GM18520 (cell line): ENCODE data around the gene BIRC6.
"Not testable (repeated sequence)": the region's sequence is repeated elsewhere in the genome, so short reads cannot be mapped to it uniquely, and the experiment has no call there.

Experiments used
- ATAC-seq: cut with Tn5 transposase; IDR thresholded peaks from one replicate; pipeline ENCODE4 v1.9.1; 2021; ENCODE audit not compliant: unreplicated experiment

Gene BIRC6

DNA sequence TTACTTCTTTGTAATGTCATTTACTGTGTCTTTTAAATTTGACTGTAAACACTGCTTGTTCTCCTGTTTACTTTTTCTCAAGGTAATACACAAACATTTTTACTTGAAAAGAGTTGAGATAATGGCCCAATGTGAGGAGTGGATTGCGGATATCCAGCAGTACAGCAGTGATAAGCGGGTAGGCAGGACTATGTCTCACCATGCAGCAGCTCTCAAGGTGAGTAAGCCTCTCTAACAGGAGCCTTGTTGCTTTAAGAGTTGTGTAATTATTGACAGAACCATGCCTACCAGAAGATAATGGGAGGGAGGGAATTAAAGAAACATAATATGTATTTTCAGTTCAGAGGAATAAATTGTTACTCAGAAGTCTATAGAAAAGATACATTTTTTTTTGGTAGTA, 254.5 kb downstream of the BIRC6 start:
- no peak for ATAC-seq

DNA sequence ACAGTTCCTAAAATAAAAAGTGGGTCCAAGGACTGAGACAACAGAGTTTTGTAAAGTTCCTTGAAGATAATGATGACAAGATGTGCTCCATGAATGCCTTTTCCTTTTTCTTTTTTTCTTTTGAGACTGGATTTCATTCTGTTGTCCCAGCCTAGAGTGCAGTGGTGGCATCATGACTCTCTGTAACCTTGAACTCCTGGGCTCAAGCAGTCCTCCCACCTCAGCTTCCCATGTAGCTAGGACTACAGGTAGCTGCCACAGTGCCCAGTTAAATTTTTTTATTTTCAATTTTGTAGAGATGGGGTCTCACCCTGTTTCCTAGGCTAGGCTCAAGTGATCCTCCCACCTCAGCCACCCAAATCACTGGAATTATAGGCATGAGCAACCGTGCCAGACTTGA, 254.9 kb downstream of the BIRC6 start:
- ATAC-seq: no peak

DNA sequence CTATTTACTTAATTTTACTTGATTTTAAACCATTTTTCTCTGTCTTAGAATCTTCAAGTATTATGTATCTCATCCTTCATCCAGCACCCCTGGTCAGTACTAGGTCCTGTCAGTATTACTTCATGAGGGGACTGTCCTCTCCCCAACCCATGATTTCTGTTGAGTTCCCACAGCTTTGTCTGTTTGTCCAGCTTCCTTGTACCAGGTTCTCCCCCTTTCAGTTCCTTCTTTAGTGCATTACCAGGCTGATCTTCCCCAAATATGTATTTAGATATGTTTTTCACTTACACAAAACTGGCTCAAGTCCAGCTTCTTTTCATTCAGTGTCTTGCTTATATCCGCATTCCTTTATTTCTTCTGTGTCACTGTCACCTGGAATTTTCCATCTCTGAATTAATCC, 257.3 kb downstream of the BIRC6 start:
- ATAC-seq: no peak

DNA sequence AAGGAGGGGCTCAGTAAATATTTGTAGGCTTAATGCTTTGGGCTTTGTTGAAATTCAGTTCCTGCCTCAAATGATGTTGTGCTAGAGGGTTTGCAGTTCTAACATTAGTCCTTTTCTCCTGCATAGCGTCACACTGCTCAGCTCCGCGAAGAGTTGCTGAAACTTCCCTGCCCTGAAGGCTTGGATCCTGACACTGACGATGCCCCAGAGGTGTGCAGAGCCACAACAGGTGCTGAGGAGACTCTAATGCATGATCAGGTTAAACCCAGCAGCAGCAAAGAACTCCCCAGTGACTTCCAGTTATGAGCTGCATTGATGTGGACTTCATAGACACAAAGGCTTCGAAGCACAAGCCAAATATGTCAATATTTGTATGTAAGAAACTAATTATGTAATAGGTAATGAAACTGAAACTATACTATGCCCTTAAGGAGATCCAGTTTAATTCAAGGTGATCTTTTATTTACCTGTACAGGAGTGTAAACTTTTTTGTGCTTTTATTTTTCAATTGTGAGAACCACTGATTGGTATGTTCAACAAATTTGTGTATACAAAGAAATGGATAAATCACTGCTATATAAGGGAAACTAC, 260.9 kb downstream of the BIRC6 start:
- ATAC-seq: no peak

DNA sequence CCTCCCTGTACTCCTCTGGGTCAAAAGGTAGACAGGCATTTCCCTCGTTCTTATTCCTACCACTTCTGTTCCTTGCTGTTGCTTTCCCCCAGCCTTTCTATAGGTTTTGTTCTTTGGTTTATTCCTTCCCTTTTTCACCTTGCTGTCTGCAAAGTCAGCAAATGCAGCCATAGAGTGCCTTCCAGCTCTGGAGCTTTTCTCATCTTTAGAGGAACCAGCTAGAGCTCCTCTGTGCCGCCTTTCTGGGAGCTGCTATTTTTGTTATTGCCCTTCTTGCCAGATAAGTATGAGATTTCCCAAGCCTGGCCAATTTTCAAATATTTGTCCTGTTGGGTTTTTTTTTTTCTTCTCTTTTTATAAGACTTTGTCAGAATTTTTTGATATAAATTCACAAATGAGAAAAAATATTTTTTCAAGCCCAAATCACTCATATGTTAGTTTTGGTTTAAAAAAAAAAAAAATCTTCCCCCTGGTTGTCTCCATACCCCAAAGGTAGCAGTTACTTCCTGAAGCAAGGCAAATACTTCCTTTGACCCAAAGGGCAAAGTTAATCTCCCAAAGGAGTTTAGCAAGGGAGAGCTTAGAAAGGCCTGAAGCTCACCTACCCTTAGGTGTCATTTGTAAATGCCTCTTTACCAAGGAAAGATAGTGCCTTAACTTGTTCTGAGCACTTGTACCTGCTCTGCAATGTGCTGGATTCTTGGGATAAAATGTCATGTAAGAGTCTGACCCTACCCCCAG, 265.9 kb downstream of the BIRC6 start:
- ATAC-seq: no peak

DNA sequence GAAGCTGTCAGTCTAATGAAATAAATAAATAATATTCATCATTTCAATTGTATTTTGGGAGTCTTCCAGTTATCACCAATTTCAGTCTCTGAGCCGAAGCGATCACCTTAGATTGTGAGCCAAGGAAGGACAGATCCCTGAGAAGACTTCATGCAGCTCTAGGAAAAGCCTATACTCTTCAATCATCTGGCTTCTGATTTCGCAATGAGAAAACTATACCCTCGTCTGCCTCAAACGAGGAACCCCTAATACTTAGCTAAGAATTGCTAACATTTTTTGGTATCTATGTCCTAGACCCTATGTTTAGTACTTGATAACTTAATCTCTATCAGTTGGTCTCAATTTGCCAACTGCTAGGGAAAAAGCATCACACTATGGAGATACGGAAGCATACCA, 266.5 kb downstream of the BIRC6 start:
- ATAC-seq: no peak

DNA sequence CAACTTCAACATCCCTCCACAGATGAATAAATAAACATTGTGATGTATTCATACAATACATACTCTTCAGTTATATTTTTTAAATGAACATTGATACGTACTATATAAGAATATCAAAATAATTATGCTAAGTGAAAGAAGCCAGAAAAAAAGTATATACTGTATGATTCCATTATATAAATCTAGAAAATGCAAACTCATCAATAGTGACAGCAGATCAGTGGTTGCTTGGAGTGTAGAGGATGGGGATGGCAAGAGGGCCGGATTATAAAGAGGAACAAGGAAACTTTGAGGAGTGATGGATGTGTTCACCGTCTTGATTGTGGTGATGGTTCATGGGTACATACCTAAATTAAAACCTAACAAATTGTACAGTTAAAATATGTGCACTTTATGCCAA, 268.0 kb downstream of the BIRC6 start:
- no peak for ATAC-seq

DNA sequence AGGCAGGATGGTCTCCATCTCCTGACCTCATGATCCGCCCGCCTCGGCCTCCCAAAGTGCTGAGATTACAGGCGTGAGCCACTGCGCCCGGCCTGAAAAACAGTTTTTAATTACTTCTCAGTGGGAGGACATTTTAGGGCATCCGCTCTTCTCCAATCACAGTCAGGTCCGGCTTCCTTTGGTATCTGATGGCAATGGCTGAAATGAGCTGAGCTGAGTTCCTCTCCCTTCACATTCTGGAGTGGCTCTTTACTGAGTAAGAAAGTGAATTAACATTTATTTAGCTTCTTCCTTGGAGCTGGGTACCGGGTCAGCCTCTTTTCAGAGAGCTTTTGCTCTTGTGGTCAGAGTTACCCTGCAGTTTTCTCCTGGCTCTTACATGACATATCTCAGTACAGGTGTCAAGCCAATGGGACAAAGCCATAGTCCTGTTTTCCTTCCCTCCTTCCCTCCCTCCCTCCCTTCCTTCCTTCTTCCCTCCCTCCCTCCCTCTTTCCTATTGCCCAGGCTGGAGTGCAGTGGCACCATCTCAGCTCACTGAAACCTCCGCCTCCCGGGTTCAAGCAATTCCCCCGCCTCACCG, 269.9 kb downstream of the BIRC6 start:
- ATAC-seq: no peak

DNA sequence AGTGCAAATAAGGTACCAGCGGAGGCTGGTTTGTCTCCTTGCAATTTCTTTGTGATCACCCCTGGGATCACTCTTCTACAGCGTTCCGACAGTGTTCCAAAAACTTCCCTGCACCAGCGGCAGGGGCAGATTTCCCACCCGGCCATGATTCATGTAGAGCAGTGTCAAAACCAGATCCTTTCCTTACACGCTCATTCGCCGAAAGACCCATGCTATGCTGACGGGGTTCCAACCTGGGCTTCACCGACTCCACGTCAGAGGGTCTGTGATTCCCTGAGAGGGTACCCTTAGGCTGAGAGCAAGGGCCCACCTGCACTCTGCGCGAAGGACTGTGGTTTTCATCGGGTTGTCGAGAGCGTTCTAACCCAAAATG, 270.6 kb downstream of the BIRC6 start:
- peak; percentile 13 for ATAC-seq

DNA sequence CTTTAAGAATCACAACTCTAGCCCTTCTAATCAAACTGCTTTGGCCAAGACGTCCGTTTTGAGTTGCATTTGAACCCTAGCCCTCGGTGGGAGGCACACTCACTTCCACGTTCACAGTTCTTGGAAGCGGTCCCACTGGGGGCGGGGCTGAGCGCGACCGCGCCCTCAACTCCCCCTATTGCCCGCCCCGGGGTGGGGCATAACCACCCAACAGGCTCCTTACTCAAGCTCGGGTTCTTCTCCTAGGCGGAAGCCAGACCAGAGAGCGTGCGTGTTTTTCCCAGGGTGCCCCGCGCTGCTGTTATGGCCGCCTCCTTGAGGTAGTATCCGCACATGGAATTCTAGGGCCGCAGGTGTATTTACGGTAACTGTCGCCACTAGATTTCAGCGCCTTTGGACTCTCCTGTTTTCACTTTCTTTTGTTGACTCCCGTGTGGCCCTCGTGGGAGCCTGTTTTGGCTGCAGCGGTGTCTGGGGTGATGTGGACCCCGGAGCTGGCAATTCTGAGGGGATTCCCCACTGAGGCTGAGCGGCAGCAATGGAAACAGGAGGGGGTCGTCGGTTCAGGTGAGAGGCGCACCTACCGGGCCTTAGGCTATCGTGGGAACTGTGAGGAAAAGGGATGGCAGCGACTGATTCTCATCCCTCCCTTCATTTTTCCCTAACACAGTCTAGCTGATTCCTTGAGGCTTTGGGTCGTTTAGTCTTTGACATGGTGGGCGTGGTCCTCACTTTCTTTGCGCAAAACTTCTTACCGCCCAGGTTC, 271.2 kb downstream of the BIRC6 start, which contains the start of gene TTC27:
TTC27 (plus strand) TSS at position 237 of the 766 bp plus-strand sequence; CDS start at position 480, 243 bp downstream.
- peak; percentile 99 for ATAC-seq

DNA sequence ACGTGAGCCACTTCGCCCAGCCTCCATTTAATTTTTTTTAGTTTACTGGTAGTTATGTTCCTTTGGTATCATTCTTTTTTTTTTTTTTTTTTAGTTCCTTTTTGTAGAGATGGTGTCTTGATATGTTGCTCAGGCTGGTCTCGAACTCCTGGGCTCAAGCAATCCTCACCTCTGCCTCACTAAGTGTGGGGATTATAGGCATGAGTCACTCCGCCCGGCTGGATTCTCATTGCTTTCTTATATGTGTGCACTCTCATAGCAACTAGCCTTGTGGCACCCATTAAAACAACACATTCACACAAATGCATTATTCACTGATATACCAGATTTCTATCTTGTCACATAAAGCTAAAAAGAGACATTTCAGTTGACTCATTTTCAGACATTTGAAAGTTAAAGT, 275.3 kb downstream of the BIRC6 start:
- ATAC-seq: no peak

DNA sequence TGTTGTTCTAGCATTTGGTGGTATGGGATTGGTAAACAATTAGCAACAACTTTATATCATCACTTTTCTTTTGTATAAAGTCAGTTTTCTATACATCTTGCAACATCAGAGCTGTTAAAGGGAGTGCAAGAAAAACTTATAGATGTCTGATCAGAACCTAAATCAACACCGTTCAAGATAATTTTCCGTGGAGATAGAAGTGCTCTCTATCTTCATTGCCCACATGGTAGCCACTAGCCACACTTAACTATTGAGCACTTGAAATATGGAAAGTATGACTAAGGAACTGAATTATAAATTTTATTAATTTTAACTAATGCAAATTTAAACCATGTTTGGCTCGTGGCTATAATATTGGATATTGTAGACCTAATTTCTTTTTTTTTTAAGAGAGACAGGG, 276.2 kb downstream of the BIRC6 start:
- ATAC-seq: no peak

DNA sequence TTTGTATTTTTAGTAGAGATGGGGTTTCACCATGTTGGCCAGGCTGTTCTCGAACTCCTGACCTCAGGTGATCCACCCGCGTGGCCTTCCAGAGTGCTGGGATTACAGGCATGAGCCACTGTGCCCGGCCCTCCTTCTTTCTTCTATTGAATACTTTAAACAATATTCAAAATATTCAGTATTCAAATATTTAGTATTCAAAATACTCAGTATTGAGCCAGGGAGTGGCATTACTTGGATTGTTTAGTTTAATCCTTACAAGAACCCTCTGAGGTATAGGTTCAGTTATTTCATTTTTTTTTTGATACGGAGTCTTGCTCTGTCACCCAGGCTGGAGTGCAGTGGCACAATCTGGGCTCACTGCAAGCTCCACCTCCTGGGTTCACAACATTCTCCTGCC, 281.7 kb downstream of the BIRC6 start:
- ATAC-seq: not testable (repeated sequence)

DNA sequence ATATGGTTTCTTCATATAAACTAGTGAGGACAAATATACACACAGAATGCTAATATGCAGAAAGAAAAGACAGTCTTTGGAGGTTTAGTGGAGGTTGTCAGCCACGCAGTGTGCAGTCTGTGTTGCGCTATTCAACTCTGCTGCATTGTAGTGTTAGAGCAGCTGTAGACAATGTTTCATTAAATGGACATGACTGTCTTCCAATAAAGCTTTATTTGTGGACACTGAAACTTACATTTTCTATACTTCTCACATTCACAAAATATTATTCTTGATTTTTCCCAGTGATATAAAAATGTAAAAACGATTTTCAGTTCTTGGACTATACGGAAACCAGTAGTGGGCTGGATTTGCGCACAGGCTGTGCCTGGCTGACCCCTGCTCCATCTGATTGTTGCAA, 284.4 kb downstream of the BIRC6 start:
- ATAC-seq: no peak

DNA sequence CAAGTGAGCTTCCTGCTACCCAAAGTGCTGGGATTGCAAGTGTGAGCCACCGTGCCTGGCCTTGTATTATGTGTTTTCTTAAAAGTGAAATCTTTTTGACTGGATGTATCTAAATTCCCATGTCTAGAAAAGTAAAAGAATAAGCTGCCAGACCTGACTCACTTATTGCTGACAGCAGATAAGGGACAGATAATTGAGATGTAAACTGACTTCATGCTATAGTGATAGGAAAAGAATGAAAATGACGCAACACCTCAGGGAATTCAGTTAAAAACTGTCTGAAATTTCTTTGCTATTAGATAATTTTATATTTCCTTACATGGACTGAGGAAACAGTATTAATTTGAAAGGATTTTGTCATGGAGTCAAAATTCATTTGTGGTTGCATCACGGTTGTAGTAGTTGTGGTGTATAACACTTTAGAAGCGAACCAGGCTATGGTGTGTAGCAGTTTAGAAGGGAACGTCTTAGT, 290.4 kb downstream of the BIRC6 start:
- ATAC-seq: no peak

DNA sequence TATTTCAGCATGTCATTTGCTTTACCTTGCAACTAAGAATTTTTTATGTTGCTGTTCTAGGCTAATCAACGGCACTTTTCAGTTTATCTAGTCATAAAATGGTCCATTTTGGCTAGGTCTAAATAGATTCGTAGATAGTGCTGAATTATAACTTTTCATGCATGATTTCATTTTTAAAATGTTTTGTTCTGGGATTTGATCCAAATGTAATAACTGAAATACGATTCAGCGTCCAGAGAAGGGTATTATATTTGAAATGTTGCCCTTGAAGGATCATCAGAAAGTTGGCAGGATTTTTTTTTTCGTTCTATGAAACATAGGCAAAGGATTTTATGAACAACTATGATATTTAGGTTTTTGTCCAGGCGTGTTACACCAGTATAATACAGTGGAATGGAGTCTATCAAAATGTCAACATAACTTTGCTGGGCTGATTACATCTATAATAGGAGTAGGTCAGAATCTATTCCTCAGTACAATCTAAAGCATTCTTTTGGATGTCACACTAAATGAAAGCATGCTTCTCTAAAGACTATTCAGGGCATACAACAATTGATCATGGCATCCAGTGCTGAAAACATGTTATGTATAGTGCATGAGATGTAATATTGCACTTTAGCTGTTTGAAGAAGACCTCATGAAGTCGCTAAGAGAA, 295.9 kb downstream of the BIRC6 start:
- no peak for ATAC-seq

DNA sequence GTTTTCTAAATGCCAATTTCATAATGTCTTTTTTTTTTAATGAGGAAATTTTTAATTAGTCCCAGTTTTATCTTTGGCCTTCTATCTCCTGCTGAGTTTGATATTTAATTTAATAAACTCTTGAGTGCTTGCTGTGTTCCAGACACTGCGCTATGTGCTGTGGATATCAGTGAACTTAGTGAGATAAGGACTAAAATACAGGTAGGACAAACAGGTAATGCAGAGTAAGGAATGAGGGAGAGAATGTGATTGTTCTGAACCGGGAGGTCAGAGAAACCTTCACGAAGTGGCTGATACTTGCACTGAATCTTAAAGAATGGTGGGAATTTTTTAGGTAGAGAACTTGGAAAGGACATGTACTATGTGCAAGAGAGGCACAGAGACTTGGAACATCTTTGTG, 299.2 kb downstream of the BIRC6 start:
- ATAC-seq: no peak

DNA sequence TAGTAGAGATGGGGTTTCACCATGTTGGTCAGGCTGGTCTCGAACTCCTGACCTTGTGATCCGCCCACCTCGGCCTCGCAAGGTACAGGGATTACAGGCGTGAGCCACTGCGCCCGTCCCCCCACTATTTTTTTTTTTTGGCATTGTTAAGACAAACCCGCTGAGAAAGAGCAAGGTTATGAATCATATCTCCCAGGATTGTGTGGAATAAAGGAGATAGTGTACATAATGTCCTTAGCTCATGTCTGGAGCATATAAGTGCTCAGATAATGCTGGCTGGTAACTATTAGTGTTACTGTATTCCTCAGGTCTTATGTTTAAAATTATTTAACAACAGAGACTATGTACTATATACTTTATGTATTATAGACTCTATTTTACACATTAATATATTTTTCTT, 307.0 kb downstream of the BIRC6 start:
- ATAC-seq: no peak

DNA sequence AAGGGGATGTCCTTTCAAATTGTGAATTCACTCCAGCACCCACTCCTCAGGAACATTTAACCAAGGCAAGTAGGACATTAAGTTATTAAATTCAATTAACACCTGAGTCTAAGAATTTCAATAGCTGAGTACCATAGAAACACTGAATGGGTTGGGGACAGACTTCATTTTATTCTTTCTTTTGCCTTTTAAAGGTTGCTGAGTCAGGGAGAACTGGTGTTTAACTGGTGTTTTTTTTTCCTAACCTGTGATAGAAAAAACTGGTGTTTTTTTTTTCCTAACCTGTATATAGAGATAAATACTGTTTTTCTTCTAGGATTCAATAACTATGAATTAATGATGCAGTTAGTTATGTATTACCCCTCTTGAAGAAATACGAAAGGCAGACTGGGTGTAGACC, 309.9 kb downstream of the BIRC6 start:
- ATAC-seq: no peak

DNA sequence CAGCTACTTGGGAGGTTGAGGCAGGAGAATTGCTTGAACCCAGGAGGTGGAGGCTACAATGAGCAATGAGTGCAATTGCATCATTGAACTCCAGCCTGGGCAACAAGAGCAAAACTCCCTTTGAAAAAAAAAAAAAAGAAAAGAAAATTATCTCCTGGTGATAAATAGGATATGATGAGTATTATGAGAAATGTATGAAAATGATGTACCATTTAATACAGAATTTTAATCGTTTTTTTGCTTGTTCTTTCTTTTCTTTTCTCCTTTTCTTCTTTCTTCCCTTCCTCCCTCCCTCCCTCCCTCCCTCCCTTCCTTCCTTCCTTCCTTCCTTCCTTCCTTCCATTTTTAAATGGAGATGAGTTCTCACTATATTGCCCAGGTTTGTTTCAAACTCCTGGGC, 311.4 kb downstream of the BIRC6 start:
- ATAC-seq: no peak
